HG03520 (cell line): ENCODE results near the gene SPON1.
"Not testable (repeated sequence)": the region's sequence is repeated elsewhere in the genome, so short reads cannot be mapped to it uniquely, and the experiment has no call there.

Experiments used
- ATAC-seq: cut with Tn5 transposase; IDR thresholded peaks from one replicate; pipeline ENCODE4 v1.9.1; 2021; ENCODE audit warnings: mild to moderate bottlenecking, moderate library complexity; ENCODE audit not compliant: unreplicated experiment

The SPON1 gene

DNA sequence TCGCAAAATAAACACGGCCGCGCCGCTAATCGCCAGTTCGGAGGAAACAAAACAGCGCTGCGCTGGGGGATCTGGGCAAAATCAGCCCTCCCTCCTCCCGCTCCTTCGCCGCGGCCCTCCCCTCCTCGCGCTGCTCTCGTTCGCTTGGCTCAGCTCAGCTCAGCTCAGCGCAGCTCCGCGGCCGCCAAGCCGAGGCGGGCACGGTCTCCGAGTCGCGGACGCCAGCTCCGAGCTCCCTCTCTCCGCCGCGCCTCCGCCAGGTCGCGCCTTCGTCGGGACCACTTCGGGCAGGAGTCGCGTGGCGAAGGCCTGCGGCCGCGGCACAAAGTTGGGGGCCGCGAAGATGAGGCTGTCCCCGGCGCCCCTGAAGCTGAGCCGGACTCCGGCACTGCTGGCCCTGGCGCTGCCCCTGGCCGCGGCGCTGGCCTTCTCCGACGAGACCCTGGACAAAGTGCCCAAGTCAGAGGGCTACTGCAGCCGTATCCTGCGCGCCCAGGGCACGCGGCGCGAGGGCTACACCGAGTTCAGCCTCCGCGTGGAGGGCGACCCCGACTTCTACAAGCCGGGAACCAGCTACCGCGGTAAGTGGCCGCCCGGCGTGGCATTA, at the start of gene SPON1:
SPON1 (plus strand) TSS at position 162 of the 607 bp plus-strand sequence; CDS start at position 344, 182 bp downstream.
- no peak for ATAC-seq

- ATAC-seq: no peak
These were observed 45.3 kb upstream of the SPON1 start for GRCh38 chr11:13917264-13917663.

GRCh38 chr11:13917904-13918303, 44.6 kb upstream of the SPON1 start:
- no peak for ATAC-seq

DNA sequence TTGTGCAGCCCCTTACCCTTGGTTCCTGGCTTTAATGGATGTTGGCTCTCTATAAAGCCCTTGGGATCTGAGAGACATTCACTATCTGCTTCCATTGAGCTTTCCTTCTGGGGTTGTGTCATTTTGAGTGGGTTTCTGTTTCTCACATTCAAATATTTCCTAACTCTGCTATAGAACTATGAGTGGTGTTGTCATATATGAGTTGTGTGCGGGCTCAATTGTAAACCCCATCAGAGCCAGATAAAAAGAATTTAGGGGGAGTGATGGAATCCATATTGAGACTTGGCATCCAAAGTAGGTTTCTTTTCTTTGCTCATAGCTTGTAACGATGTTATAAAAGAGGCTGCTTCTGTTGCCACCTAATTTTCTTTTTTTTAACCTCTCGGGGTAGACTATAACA, 41.8 kb upstream of the SPON1 start:
- no peak for ATAC-seq

DNA sequence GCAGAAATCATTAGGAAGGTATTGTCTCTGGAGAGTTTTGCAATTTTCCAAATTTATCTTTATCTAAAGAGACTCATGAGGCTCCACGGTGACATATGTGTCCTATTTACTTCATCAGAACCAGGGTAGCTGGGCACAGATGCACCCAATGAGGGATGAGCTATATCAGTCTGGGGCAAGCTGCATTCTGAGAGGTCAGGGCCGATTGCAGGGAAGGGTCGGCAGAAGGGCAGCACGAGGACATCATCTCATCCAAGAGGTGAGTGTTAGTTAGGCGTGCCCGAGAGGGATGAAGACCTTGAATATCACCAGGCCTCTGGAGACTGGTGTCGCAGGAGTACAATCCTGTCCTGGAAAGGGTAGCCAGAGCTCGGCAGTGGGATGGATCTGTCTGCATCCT, 41.0 kb upstream of the SPON1 start:
- no peak for ATAC-seq

GRCh38 chr11:13923182-13923581, 39.3 kb upstream of the SPON1 start:
- ATAC-seq: no peak

GRCh38 chr11:13923716-13924650, 38.5 kb upstream of the SPON1 start:
- ATAC-seq: no peak

GRCh38 chr11:13924801-13925327, 37.7 kb upstream of the SPON1 start:
- no peak for ATAC-seq

DNA sequence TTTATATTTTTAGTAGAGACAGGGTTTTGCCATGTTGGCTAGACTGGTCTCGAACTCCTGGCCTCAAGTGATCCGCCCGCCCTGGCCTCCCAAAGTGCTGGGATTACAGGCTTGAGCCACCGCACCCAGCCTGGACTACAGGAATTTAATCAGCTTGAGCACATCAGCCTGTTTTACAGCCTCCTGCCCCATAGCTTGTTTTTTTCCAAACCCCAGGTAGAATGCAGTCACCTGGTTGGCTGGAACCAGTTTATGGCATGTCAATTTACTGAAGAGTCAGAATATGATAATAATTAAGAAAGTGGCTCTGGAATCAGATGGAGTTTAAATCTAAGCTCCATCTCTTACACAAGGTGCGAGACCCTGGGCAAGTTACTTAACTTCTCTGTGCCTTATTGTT, 36.2 kb upstream of the SPON1 start:
- not testable (repeated sequence) for ATAC-seq

- no peak for ATAC-seq
These were observed 35.5 kb upstream of the SPON1 start for GRCh38 chr11:13926981-13927380.

DNA sequence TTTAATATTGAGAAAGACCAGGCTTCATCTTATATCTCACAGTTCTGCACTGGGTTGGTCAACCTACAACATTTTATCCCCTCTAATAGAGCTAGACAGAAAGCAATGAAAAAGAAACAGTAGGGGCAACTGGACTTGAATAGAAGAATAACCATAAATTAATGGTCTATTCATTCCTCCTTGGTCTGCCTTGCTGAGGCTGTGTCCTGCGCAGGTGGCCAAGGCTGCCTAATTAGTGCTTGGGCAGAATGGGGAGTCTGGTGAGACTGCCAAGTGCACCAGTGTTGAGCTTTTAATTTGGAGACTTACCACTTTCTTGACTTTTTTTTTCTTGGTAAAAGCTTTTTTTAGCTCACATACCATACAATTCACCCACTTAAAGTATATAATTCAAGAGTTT, 35.0 kb upstream of the SPON1 start:
- ATAC-seq: no peak

- no peak for ATAC-seq
These were observed 33.8 kb upstream of the SPON1 start for GRCh38 chr11:13928566-13929251.

GRCh38 chr11:13929395-13929891, 33.1 kb upstream of the SPON1 start:
- ATAC-seq: no peak

GRCh38 chr11:13931356-13931755, 31.2 kb upstream of the SPON1 start:
- no peak for ATAC-seq

GRCh38 chr11:13937154-13937553, 25.4 kb upstream of the SPON1 start:
- not testable (repeated sequence) for ATAC-seq

GRCh38 chr11:13938829-13939228, 23.7 kb upstream of the SPON1 start:
- not testable (repeated sequence) for ATAC-seq

GRCh38 chr11:13939961-13940906, 22.3 kb upstream of the SPON1 start:
- no peak for ATAC-seq

- ATAC-seq: no peak
These were observed 21.6 kb upstream of the SPON1 start for GRCh38 chr11:13940907-13941256.

- ATAC-seq: no peak
These were observed 20.7 kb upstream of the SPON1 start for GRCh38 chr11:13941775-13942174.

- ATAC-seq: no peak
These were observed 20.1 kb upstream of the SPON1 start for GRCh38 chr11:13942378-13942777.
